SH-SY5Y (cell line): ENCODE data around the gene RAPGEF3.

Source experiments
- GATA2 ChIP-seq: IDR thresholded peaks from 2 replicates; pipeline ENCODE4 v1.6.1; 2011; ENCODE audit warnings: mild to moderate bottlenecking, low read depth, low read length
- GATA3 ChIP-seq: IDR thresholded peaks from 2 replicates; pipeline ENCODE4 v1.6.1; 2011; ENCODE audit warnings: low read depth, mild to moderate bottlenecking, low read length, moderate library complexity

RAPGEF3 gene

GRCh38 chr12:47721431-47721973, 37.2 kb downstream of the RAPGEF3 start:
- TF ChIP-seq GATA3, result no peak
- TF ChIP-seq GATA2, result no peak

GRCh38 chr12:47718531-47718930, 40.1 kb downstream of the RAPGEF3 start:
- TF ChIP-seq GATA3, result no peak
- TF ChIP-seq GATA2, result no peak

- TF ChIP-seq GATA3 (no peak), GATA2 (no peak)
Measured at GRCh38 chr12:47717443-47718193, 41.1 kb downstream of the RAPGEF3 start.

GRCh38 chr12:47717046-47717442, 41.6 kb downstream of the RAPGEF3 start:
- TF ChIP-seq GATA3 (no peak), GATA2 (no peak)

GRCh38 chr12:47715877-47716548, 42.7 kb downstream of the RAPGEF3 start:
- TF ChIP-seq GATA3 (no peak), GATA2 (no peak)

- TF ChIP-seq GATA3, result no peak
- no peak for TF ChIP-seq GATA2
Measured at GRCh38 chr12:47715393-47715876, 43.2 kb downstream of the RAPGEF3 start.

GRCh38 chr12:47714826-47715386, 43.8 kb downstream of the RAPGEF3 start:
- no peak for TF ChIP-seq GATA3
- no peak for TF ChIP-seq GATA2

- no peak for TF ChIP-seq GATA2
- TF ChIP-seq GATA3, result no peak
Measured at GRCh38 chr12:47712171-47712570, 46.5 kb downstream of the RAPGEF3 start.

- no peak for TF ChIP-seq GATA2
- no peak for TF ChIP-seq GATA3
Measured at GRCh38 chr12:47711448-47711847, 47.2 kb downstream of the RAPGEF3 start.

- TF ChIP-seq GATA3 (no peak), GATA2 (no peak)
Measured at GRCh38 chr12:47710278-47710677, 48.4 kb downstream of the RAPGEF3 start.

GRCh38 chr12:47709671-47710070, 49.0 kb downstream of the RAPGEF3 start:
- TF ChIP-seq GATA3, result no peak
- no peak for TF ChIP-seq GATA2

GRCh38 chr12:47709237-47709636, 49.4 kb downstream of the RAPGEF3 start:
- TF ChIP-seq GATA3, result no peak

GRCh38 chr12:47707905-47708543, 50.7 kb downstream of the RAPGEF3 start:
- no peak for TF ChIP-seq GATA2
- no peak for TF ChIP-seq GATA3

GRCh38 chr12:47707355-47707754, 51.3 kb downstream of the RAPGEF3 start:
- TF ChIP-seq GATA3 (no peak), GATA2 (no peak)
